HEK293 (cell line): ENCODE results near the gene IRX6.

ENCODE experiments used
- CTCF ChIA-PET: fragments of 350-600 bp; formaldehyde crosslinking; extraction: SDS; loops from one replicate; lab custom pipeline; 2021; ENCODE audit warnings: antibody characterized with exemption; lab: Yijun Ruan, JAX
- POLR2A ChIA-PET: fragments of 300-600 bp; formaldehyde crosslinking; extraction: SDS; loops from one replicate; lab custom pipeline; 2020; ENCODE audit warnings: antibody characterized with exemption, inconsistent platforms; lab: Yijun Ruan, JAX
- H3K27ac ChIP-seq: fragments of 200-500 bp; sonication (Bioruptor generic); 2 replicates; pipeline ENCODE4 v1.5.1; 2014; ENCODE audit warnings: low read depth, low read length, control low read depth, inconsistent platforms; ENCODE audit errors: extremely low read depth
- H3K36me3 ChIP-seq, 2 experiments: fragments of 200-500 bp in 1 of 2; sonication (Bioruptor generic) in 1 of 2; 1 replicate in 1 of 2; 2 replicates in 1 of 2; pipeline ENCODE4 v1.5.1; 2014 to 2017; ENCODE audit warnings: inconsistent platforms in 2 of 2, low read length in 2 of 2; ENCODE audit not compliant: control insufficient read depth in 2 of 2, insufficient read depth in 1 of 2
- H3K4me1 ChIP-seq: fragments of 200-500 bp; sonication (Bioruptor generic); 2 replicates; pipeline ENCODE4 v1.5.1; 2014; ENCODE audit warnings: mild to moderate bottlenecking, low read length, inconsistent platforms; ENCODE audit not compliant: control insufficient read depth, insufficient read depth
- H3K4me3 ChIP-seq: 2 replicates; pipeline ENCODE4 v1.5.1; 2011; ENCODE audit warnings: low read depth, mild to moderate bottlenecking, control low read depth, low read length, moderate library complexity
- H3K9me3 ChIP-seq: fragments of 200-500 bp; sonication (Bioruptor generic); 2 replicates; pipeline ENCODE4 v1.5.1; 2014; ENCODE audit warnings: low read depth, low read length, inconsistent platforms; ENCODE audit not compliant: control insufficient read depth, insufficient read depth
- GLI2 ChIP-seq: fragments of 450-650 bp; formaldehyde crosslinking; IDR thresholded peaks from 2 replicates; pipeline ENCODE4; 2017; ENCODE audit warnings: missing biosample characterization, missing genetic modification characterization, low read depth, borderline replicate concordance
- KLF1 ChIP-seq: fragments of 450-650 bp; formaldehyde crosslinking; IDR thresholded peaks from 2 replicates; pipeline ENCODE4 v1.5.1; 2016; ENCODE audit warnings: missing biosample characterization, missing genetic modification characterization
- KLF10 ChIP-seq: fragments of 450-650 bp; IDR thresholded peaks from 2 replicates; pipeline ENCODE4 v1.5.1; 2018; ENCODE audit warnings: missing biosample characterization, mild to moderate bottlenecking, missing genetic modification characterization
- OSR2 ChIP-seq: fragments of 450-650 bp; formaldehyde crosslinking; IDR thresholded peaks from 2 replicates; pipeline ENCODE4 v1.5.1; 2016; ENCODE audit warnings: missing biosample characterization, missing genetic modification characterization
- PRDM2 ChIP-seq: fragments of 450-650 bp; formaldehyde crosslinking; IDR thresholded peaks from 2 replicates; pipeline ENCODE4 v1.5.1; 2016; ENCODE audit warnings: missing biosample characterization, missing genetic modification characterization, borderline replicate concordance
- SP7 ChIP-seq: fragments of 450-650 bp; formaldehyde crosslinking; IDR thresholded peaks from 2 replicates; pipeline ENCODE4 v1.5.1; 2016; ENCODE audit warnings: missing biosample characterization, missing genetic modification characterization
- ZBTB49 ChIP-seq: fragments of 450-650 bp; formaldehyde crosslinking; IDR thresholded peaks from 2 replicates; pipeline ENCODE4 v1.5.1; 2016; ENCODE audit warnings: missing biosample characterization, missing genetic modification characterization, low read depth
- ZFP3 ChIP-seq: fragments of 450-650 bp; formaldehyde crosslinking; IDR thresholded peaks from 2 replicates; pipeline ENCODE4 v1.5.1; 2016; ENCODE audit warnings: low read depth, missing biosample characterization, missing genetic modification characterization
- ZNF155 ChIP-seq: fragments of 450-650 bp; formaldehyde crosslinking; IDR thresholded peaks from 2 replicates; pipeline ENCODE4 v1.5.1; 2016; ENCODE audit warnings: missing biosample characterization, missing genetic modification characterization
- ZNF391 ChIP-seq: fragments of 450-650 bp; formaldehyde crosslinking; IDR thresholded peaks from 2 replicates; pipeline ENCODE4 v1.5.1; 2016; ENCODE audit warnings: low read depth, missing biosample characterization, missing genetic modification characterization, borderline replicate concordance
- ZNF416 ChIP-seq: fragments of 450-650 bp; formaldehyde crosslinking; IDR thresholded peaks from 2 replicates; pipeline ENCODE4 v1.5.1; 2016; ENCODE audit warnings: missing biosample characterization, missing genetic modification characterization
- ZNF501 ChIP-seq: fragments of 450-650 bp; formaldehyde crosslinking; IDR thresholded peaks from 2 replicates; pipeline ENCODE4 v1.5.1; 2016; ENCODE audit warnings: missing biosample characterization, missing genetic modification characterization
- ZNF521 ChIP-seq: fragments of 450-650 bp; formaldehyde crosslinking; IDR thresholded peaks from 2 replicates; pipeline ENCODE4 v1.5.1; 2017; ENCODE audit warnings: missing biosample characterization, mild to moderate bottlenecking, missing genetic modification characterization
- ZNF677 ChIP-seq: fragments of 450-650 bp; IDR thresholded peaks from 2 replicates; pipeline ENCODE4 v1.5.0; 2018; ENCODE audit warnings: missing biosample characterization, mild to moderate bottlenecking, missing genetic modification characterization, moderate library complexity
- ZNF792 ChIP-seq: fragments of 450-650 bp; formaldehyde crosslinking; IDR thresholded peaks from 2 replicates; pipeline ENCODE4 v1.5.1; 2016; ENCODE audit warnings: missing biosample characterization, missing genetic modification characterization
- ZNF837 ChIP-seq: fragments of 450-650 bp; formaldehyde crosslinking; IDR thresholded peaks from 2 replicates; pipeline ENCODE4 v1.5.1; 2016; ENCODE audit warnings: missing biosample characterization, missing genetic modification characterization
- ZSCAN30 ChIP-seq: fragments of 450-650 bp; IDR thresholded peaks from 2 replicates; pipeline ENCODE4 v1.5.1; 2018; ENCODE audit warnings: missing biosample characterization, mild to moderate bottlenecking, missing genetic modification characterization, moderate library complexity
- TF ChIP-seq, protein P1 (sequence below): fragments of 450-650 bp; formaldehyde crosslinking; IDR thresholded peaks from 2 replicates; pipeline ENCODE4 v1.5.1; 2016; ENCODE audit warnings: missing biosample characterization, missing genetic modification characterization, low read depth

IRX6 gene

GRCh38 chr16:55308973-55309372, 15.0 kb upstream of the IRX6 start:
- no peaks in the 10 kb centered on the region for H3K4me1 ChIP-seq
- POLR2A ChIA-PET = no interaction called here
- no peak for TF ChIP-seq ZNF501 (tag by site-specific recombination)
- no peak for TF ChIP-seq KLF10 (tag by site-specific recombination)
- no peak for TF ChIP-seq ZNF792 (tag by site-specific recombination)
- no peak for TF ChIP-seq PRDM2 (tag by site-specific recombination)
- TF ChIP-seq, protein P1, sequence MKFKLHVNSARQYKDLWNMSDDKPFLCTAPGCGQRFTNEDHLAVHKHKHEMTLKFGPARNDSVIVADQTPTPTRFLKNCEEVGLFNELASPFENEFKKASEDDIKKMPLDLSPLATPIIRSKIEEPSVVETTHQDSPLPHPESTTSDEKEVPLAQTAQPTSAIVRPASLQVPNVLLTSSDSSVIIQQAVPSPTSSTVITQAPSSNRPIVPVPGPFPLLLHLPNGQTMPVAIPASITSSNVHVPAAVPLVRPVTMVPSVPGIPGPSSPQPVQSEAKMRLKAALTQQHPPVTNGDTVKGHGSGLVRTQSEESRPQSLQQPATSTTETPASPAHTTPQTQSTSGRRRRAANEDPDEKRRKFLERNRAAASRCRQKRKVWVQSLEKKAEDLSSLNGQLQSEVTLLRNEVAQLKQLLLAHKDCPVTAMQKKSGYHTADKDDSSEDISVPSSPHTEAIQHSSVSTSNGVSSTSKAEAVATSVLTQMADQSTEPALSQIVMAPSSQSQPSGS (tag by site-specific recombination) = no peak
- no peak for TF ChIP-seq OSR2
- no peak for TF ChIP-seq ZFP3 (tag by site-specific recombination)
- no peak for TF ChIP-seq ZNF677 (tag by site-specific recombination)
- TF ChIP-seq GLI2 (tag by site-specific recombination) = no peak
- TF ChIP-seq KLF1 (tag by site-specific recombination) = no peak
- TF ChIP-seq ZSCAN30 (tag by site-specific recombination) = no peak
- TF ChIP-seq ZNF521 (tag by site-specific recombination) = no peak
- no peak for TF ChIP-seq SP7 (tag by site-specific recombination)
- TF ChIP-seq ZNF837 (tag by site-specific recombination) = no peak
- TF ChIP-seq ZNF391 = no peak
- no peak for TF ChIP-seq ZBTB49 (tag by site-specific recombination)
- TF ChIP-seq ZNF416 (tag by site-specific recombination) = no peak
- TF ChIP-seq ZNF155 (tag by site-specific recombination) = no peak
- no peaks in the 10 kb centered on the region for H3K9me3 ChIP-seq
- no peak overlapping the region for H3K4me3 ChIP-seq
- CTCF ChIA-PET = no interaction called here
- H3K36me3 ChIP-seq = no peaks in the 10 kb centered on the region
- H3K27ac ChIP-seq = no peak overlapping the region
